K562 (cell line): ENCODE measurements around the gene ALOX12. TPM values are rescaled to one million over a fixed set of nuclear protein-coding genes. Genes with fewer than 3 reads are reported as not detected.

Source experiments
- ARID3A ChIP-seq: IDR thresholded peaks from 2 replicates; pipeline ENCODE4 v1.6.1; 2012; ENCODE audit warnings: low read depth, low read length, improper control_type of control experiment, borderline replicate concordance
- ATF7 ChIP-seq: fragments of 450-650 bp; IDR thresholded peaks from 2 replicates; pipeline ENCODE4 v1.7.1; 2014; ENCODE audit warnings: mild to moderate bottlenecking, moderate library complexity
- C11orf30 ChIP-seq: fragments of 450-650 bp; IDR thresholded peaks from 2 replicates; pipeline ENCODE4 v1.6.1; 2016; ENCODE audit warnings: low read depth, mild to moderate bottlenecking
- CBX5 ChIP-seq: IDR thresholded peaks from 2 replicates; pipeline ENCODE4 v1.6.1; 2014; ENCODE audit warnings: low read depth, borderline replicate concordance
- CCNT2 ChIP-seq: IDR thresholded peaks from 2 replicates; pipeline ENCODE4 v1.6.1; 2011; ENCODE audit warnings: borderline replicate concordance, low read depth, mild to moderate bottlenecking, moderate library complexity, mixed read lengths, low read length; ENCODE audit not compliant: insufficient read length; ENCODE audit errors: extremely low read depth
- HDAC1 ChIP-seq, 2 experiments: fragments of 450-650 bp; IDR thresholded peaks; 2 replicates each; pipeline ENCODE4 v1.6.1; 2016 to 2017; ENCODE audit warnings: inconsistent platforms in 1 of 2, mild to moderate bottlenecking in 1 of 2, moderate library complexity in 1 of 2
- HDAC2 ChIP-seq: fragments of 450-650 bp; IDR thresholded peaks from 2 replicates; pipeline ENCODE4 v1.6.1; 2016; ENCODE audit warnings: mild to moderate bottlenecking
- KDM1A ChIP-seq, 2 experiments: fragments of 450-650 bp; IDR thresholded peaks; 2 replicates each; pipeline ENCODE4 v1.6.1; 2016; ENCODE audit warnings: mild to moderate bottlenecking in 2 of 2
- MCM5 ChIP-seq: fragments of 450-650 bp; IDR thresholded peaks from 2 replicates; pipeline ENCODE4 v1.6.1; 2016; ENCODE audit warnings: low read depth
- MYNN ChIP-seq, 2 experiments: sonication (generic); formaldehyde crosslinking in 1 of 2; IDR thresholded peaks; 2 replicates each; pipeline versions ENCODE4 v1.5.0 to v1.6.1; 2016 to 2020; ENCODE audit warnings: antibody characterized with exemption in 1 of 2, missing genetic modification reagents in 1 of 2
- NR0B1 ChIP-seq: fragments of 450-650 bp; IDR thresholded peaks from one replicate; pipeline ENCODE4 v1.6.1; 2018; ENCODE audit warnings: mild to moderate bottlenecking, moderate library complexity; ENCODE audit not compliant: partially characterized antibody
- RAD21 ChIP-seq, 2 experiments: fragments of 250-450 bp in 1 of 2; fragments of 450-650 bp in 1 of 2; sonication (Bioruptor Pico) in 1 of 2; formaldehyde crosslinking in 1 of 2; IDR thresholded peaks in 1 of 2; conservative IDR thresholded peaks in 1 of 2; 2 replicates each; pipeline versions ENCODE4 v1.4.0 to v1.8.0; 2020 to 2022; ENCODE audit warnings: mild to moderate bottlenecking in 2 of 2, moderate library complexity in 1 of 2
- RFX1 ChIP-seq: fragments of 450-650 bp; IDR thresholded peaks from 2 replicates; pipeline ENCODE4 v1.6.1; 2016; ENCODE audit warnings: mild to moderate bottlenecking, moderate library complexity
- SAFB2 ChIP-seq: fragments of 200-400 bp; formaldehyde crosslinking; IDR thresholded peaks from 2 replicates; pipeline ENCODE4 v1.6.1; 2018; ENCODE audit warnings: borderline replicate concordance, low read length, low read depth, moderate library complexity; ENCODE audit not compliant: severe bottlenecking
- SREBF2 ChIP-seq: sonication (generic); formaldehyde crosslinking; IDR thresholded peaks from 2 replicates; pipeline ENCODE4 v1.4.0; 2020; ENCODE audit warnings: mild to moderate bottlenecking, missing genetic modification reagents
- XRCC3 ChIP-seq: fragments of 450-650 bp; IDR thresholded peaks from 2 replicates; pipeline ENCODE4 v1.6.1; 2017; ENCODE audit warnings: mild to moderate bottlenecking, moderate library complexity
- ZBED1 ChIP-seq: IDR thresholded peaks from 2 replicates; pipeline ENCODE4 v1.6.1; 2014
- ZFP91 ChIP-seq: sonication (generic); formaldehyde crosslinking; IDR thresholded peaks from 2 replicates; pipeline ENCODE4 v1.8.0; 2022; ENCODE audit warnings: mild to moderate bottlenecking, missing genetic modification reagents
- ZKSCAN8 ChIP-seq: fragments of 200-800 bp; sonication (Bioruptor generic); IDR thresholded peaks from 2 replicates; pipeline ENCODE4 v1.6.1; 2016; ENCODE audit warnings: missing genetic modification characterization, missing compliant biosample characterization
- ZNF282 ChIP-seq: sonication (generic); formaldehyde crosslinking; IDR thresholded peaks from 2 replicates; pipeline ENCODE4 v1.8.1; 2023; ENCODE audit warnings: missing genetic modification reagents
- polyA plus RNA-seq, 8 experiments: library from polyadenylated mRNA; depleted of rRNA in 4 of 8; stranded (reverse) in 5 of 8; unstranded in 3 of 8; fragments of >200 nt; fragmentation: Nextera tagmentation in 2 of 8; fragmentation: Illumina TruSeq in 1 of 8; extraction: Ambion mirVana in 2 of 8; extraction: Trizol in 1 of 8; gene quantifications; 2 replicates each; pipeline versions ENCODE4 v1.2.1 to v1.2.3, GENCODE V29; 2011 to 2014; ENCODE audit warnings: inconsistent platforms in 1 of 8, missing spikeins in 1 of 8
- total RNA-seq, 7 experiments: library from RNA; depleted of rRNA in 6 of 7; stranded (reverse); fragments of >200 nt in 6 of 7; fragmentation: Illumina TruSeq in 2 of 7; extraction: Trizol in 2 of 7; gene quantifications; 2 replicates each; pipeline versions ENCODE4 v1.2.1 to v1.2.3, GENCODE V29; 2011 to 2021; ENCODE audit warnings: low replicate concordance in 1 of 7

The ALOX12 gene
- total and polyA plus RNA-seq, 9 of the 15 experiments (the other 6 are each of a cell fraction or from before 2014, with no cell fraction given) = 0.09 to 1.1 (median 0.47) TPM; not detected in 1

GRCh38 chr17:6998855-6999508 is 3.1 kb downstream of the ALOX12 start (continued):
- TF ChIP-seq SREBF2 (CRISPR knock-in tag) (no peak), HDAC1 (IDR thresholded peaks at IDR 0.05) (no peak), MCM5 (no peak), XRCC3 (no peak), SAFB2 (no peak), HDAC2 (0 out of 2 replicates have a peak, but pooled peaks have one; percentile 36), RFX1 (no peak), ZNF282 (CRISPR knock-in tag) (no peak), ZFP91 (CRISPR knock-in tag) (no peak), ATF7 (peak; percentile 68; the same call in 1 of the 2 replicates), KDM1A (IDR thresholded peaks at IDR 0.05) (no peak), ARID3A (0 out of 2 replicates have a peak, but pooled peaks have one; percentile 35), MYNN (IDR thresholded peaks at IDR 0.05) (no peak; the same call in 1 of the 2 replicates), MYNN (CRISPR knock-in tag; IDR thresholded peaks at IDR 0.05) (no peak), ZKSCAN8 (CRISPR knock-in tag) (no peak), NR0B1 (no peak), CCNT2 (peak; percentile 47), RAD21 (CRISPR knock-in tag; conservative IDR thresholded peaks at IDR 0.05 in 1 of 2, IDR thresholded peaks at IDR 0.05 in 1 of 2) (peak in 1 of 2 experiments; percentile 21; a peak in 2 of 4 replicates), CBX5 (no peak), ZBED1 (no peak), C11orf30 (peak; percentile 75)
